NCI-H1048 (cell line): ENCODE results near the gene C6orf47.
"Not testable (repeated sequence)": the region's sequence is repeated elsewhere in the genome, so short reads cannot be mapped to it uniquely, and the experiment has no call there.

Source experiments
- DNase-seq: peaks from one replicate; lab custom pipeline; 2025; lab: John Stamatoyannopoulos, UW

C6orf47 gene, protein sequence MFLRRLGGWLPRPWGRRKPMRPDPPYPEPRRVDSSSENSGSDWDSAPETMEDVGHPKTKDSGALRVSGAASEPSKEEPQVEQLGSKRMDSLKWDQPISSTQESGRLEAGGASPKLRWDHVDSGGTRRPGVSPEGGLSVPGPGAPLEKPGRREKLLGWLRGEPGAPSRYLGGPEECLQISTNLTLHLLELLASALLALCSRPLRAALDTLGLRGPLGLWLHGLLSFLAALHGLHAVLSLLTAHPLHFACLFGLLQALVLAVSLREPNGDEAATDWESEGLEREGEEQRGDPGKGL

DNA sequence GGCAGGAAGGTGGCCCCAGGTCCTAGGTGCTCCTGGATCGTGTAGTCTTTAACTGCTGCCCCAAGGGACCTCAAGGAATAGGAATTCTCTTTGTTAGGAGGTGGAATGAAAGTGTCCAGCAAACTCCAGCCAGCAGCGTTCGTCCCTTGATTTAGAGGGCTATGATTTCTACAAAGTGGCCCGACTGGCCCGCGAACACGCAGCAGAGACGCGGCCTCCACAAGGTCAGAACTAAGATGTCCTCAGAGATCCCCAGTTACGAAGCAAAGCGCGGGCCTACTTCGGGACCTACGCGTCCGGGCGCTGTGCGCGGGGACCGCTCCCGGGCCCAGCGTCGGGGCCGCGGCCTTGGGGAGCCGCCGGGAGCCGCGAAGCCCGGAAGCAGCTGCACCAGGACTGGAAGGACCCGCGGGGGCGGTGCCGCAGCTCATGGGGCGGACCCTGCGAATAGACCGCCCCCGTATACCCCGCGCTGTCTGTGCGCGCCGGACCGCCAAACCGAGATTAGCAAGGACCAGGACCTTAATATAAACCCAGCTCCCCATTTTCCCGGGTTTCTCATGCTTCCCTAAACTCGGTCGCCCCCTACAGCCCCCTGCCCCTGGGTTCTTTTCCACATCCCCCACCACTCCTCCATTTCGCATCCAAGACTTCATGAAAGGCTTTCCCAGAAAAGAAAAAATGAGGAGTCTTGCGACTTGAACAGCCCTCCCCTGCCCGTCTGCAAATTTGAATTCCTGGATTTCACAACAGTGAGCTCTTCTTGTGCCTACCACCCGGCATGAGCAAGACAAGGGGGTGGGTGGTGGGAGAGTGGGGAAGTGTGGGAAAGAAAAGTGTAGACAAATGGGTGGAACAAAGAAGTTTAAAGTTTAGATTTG, at the start of gene C6orf47:
TSS of gene C6orf47 (minus strand) at position 398 of the 881 bp plus-strand sequence. CDS start 831 bp downstream, outside the sequence.
- DNase-seq, result peak; percentile 27

DNA sequence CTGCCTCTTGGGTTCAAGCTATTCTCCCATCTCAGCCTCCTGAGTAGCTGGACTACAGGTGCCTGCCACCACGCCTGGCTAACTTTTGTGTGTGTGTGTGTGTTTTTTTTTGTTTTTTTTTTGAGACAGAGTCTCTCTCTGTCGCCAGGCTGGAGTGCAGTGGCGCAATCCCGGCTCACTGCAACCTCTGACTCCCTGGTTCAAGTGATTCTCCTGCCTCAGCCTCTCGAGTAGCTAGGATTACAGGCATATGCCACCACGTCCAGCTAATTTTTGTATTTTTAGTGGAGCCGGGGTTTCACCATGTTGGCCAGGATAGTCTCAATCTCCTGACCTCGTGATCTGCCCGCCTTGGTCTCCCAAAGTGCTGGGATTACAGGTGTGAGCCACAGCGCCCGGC, 48.6 kb upstream of the C6orf47 start:
- DNase-seq, result not testable (repeated sequence)

DNA sequence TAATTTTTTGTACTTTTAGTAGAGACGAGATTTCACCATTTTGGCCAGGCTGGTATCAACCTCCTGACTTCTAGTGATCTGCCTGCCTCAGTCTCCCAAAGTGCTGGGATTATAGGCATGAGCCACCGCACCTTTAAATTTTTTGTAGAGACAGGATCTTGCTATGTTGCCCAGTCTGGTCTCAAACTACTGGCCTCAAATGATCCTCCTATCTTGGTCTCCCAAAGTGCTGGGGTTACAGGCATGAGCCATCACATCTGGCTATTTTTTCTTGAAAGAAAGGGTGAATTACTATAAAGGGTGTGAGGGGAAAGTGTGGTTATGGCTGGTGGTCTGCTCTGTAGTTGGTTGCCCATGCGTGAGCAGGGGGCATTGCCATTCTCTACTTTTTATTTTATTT, 47.6 kb upstream of the C6orf47 start:
- DNase-seq, result no peak

DNA sequence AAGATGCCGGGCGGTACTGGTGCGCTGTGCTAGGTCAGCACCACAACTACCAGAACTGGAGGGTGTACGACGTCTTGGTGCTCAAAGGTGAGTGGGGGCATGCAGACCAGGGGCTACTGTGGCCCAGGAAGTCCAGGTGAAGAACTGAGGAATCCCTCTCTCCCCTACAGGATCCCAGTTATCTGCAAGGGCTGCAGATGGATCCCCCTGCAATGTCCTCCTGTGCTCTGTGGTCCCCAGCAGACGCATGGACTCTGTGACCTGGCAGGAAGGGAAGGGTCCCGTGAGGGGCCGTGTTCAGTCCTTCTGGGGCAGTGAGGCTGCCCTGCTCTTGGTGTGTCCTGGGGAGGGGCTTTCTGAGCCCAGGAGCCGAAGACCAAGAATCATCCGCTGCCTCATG, 47.1 kb upstream of the C6orf47 start:
- no peak for DNase-seq

DNA sequence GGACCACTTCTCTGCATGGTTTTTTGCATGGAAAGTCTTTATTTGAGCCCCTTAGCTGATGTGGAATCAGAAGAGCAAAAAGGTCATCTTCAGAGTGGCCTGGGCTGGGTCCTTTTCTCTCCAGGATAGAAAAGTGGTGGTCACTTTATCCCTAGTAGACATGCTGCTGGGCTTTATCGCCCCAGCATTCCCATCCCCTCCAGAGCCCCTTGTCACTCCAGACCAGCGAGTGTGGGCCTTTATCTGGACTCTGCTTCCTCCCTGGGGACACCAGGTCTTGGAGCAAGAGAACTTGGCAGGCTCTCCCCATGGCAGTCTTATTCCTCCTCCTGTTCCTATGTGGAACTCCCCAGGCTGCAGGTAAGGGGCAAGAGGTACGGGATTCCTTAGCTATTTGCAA, 46.0 kb upstream of the C6orf47 start, which contains the start of gene LY6G6F:
TSS of gene LY6G6F (plus strand) at position 268 of the 400 bp plus-strand sequence. CDS start at position 309, 41 bp downstream.
- no peak for DNase-seq

DNA sequence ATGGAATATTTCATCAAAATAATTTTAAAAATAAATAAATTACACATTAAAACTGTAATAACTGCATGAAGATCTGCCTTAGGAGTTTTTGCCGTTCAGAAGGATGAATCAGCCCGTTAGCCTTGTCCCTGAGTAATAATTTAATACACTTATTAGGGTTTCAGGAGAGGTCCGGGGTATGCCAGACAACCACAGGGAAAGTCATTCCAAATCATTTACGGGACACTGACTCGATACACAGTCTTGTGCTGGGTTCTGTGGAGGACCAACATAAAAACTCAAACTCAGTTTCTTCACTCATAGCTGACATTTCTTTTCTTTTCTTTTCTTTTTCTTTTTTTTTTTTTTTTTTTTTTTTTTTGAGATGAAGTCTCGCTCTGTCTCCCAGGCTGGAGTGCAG, 45.4 kb upstream of the C6orf47 start:
- DNase-seq, result no peak

DNA sequence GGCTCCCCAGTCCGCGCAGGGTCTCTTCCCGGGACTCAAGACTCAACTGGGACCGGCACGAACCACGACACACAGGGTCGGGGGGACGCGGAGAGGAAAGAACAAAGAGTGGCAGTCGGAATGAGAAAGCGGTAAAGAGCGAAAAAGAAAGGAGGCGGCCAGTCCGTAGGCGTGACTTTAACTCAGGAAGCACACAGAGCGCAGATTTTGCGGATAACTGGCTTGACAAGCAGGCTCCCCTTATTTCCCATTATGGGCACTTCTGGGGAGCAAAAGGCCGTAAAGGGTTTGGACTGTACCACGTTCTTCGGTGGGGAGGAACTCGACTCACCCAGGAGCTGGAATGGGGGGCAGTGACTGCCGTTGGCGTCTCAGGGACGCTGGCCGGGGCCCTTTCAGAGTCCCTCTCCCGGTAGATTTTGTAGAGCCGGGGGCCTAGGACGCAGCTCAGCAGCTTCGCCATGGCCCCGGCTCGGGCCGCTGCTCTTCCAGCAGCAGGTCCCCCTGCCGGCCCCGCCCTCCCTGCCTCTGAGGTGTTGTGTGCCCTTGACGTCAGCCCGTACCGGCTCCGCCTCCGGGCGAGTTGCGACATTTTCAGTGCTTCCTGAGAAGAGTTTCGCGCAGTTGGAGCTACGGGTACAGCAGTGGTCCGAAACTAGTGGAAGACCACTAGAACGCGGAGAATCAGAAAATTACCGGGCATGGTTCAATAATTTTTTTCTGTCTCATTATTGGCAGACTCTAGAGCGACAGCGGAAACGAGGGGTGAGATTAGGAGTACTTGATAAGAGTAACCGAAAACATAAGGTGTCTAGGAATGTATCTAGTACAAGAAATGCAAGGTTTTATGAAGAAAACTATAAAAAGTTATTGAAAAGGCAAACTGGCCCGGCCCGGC, 42.5 kb upstream of the C6orf47 start, which contains the start of gene ABHD16A:
TSS of gene ABHD16A (minus strand) at position 506 of the 898 bp plus-strand sequence. CDS start at position 463, 43 bp downstream.
- DNase-seq, result peak; percentile 96

DNA sequence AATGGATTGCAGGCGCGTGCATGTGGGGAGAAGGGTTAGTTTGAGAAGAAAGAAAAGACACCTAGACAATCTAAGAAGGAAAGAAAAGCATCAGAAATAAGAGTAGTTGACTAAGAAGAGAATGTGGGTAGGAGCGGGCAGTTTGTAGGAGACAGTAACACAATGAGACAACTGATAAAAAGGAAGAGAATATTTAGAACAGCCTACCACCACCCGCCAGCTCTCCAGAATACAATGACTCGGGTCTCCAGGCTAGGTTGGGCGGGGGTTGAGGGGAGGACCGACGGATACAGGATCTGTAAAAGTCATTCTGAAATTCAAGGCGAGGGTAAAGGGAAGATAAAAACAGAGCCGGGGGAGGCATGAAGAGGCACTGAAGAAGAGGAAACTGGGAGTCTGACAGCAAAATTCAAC, 41.8 kb upstream of the C6orf47 start:
- DNase-seq, result no peak

DNA sequence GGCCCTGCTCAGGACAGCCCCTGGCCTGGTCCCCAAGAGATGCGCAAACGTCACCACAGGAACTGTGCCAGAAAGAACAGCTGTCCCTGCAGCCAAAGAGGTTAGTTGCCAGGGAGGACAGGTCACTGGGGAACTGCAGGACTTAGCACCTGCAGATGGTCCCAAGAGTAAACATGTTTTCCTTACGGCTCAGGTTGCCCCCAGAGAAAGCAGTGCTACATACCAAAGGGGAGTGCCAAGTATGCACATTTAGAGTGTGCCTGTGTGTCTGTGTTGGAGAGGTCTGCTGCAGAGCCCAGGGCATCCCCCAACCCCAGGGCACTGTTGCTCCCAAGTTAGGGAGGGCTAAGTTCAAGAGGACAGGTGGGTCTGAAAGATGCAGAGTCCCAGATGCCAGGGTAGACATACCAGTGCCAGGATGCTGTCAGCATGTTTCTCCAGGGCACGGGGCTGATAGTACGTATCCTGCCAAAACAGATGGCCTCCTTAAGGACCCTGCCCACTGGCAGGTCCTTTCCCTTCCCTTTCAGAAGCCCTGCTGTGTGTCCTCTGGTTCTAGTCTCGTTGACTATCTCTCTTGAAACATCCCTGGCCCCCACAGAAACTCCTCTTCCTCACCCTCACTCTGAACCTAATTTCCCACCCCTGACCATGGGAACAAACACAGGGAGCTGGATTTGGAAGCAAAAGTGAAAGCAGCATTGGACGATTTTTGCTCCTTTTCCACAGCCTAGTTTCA, 41.3 kb upstream of the C6orf47 start:
- no peak for DNase-seq

DNA sequence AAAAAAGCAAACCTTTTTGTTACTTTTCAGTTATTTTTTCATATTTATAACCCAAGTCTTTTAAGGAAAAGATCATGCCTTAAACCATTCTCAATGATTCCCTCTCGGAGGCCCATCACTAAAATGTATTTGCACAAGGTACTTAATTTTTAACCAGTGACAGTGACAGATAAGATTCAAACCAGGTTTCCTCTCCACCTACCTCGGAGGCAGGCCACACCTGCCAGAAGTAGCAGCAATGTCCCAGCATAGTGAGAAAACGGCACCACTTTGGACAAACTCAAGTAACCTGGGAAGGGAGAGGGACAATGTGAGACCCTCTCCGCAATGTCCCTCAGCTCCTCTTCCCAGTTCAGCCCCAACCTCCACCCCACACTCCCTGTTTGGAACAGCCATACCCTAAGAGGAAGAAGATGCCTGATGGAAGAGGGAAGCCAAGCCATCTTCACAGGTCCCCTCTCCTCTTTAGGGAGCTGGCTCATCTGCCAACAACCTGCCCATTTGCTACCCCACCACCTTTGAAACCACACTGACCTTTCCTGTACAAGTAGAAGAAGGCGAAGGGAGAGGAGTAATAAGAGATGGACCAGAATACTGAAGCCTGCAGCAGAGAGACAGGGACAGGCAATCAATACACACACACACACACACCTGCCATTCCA, 40.3 kb upstream of the C6orf47 start:
- no peak for DNase-seq

DNA sequence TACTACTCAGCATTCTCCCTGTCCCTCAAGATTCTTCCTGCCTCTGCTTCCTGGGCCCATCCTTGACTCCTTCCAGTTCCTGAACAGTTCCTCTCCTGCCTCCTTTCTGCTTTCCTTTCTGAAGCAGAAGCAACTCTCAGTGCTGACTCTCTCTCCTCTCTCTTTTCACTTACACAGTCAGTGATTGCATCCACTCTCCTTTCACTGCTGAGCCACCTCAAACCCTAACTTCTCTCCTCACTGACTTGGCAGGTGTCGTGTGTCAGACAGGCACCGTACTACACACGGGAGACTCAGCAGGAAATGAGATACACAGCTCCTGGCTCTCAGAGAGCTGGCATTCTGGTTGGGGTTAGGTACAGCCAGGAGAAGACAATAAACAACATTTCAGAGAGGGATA, 37.0 kb upstream of the C6orf47 start:
- no peak for DNase-seq

DNA sequence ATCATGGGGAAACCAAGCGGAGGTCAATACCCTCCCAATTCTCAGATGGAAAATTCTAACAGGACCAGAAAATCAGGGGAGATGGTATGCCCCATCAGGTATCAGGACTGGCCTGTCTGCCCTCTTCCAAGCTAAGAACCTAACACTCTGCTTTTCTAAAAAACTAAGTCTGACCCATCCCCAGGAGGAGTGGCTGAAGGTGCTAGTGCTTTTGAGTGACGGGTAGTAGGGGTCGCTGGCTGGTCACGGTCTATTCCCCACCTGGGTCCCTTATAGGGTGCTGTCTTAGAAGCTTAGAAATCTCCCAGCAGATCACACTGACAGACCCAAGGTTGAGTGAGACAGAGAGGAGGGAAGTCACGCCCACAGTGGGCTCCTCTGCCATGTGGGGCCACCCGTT, 33.0 kb upstream of the C6orf47 start:
- no peak for DNase-seq

DNA sequence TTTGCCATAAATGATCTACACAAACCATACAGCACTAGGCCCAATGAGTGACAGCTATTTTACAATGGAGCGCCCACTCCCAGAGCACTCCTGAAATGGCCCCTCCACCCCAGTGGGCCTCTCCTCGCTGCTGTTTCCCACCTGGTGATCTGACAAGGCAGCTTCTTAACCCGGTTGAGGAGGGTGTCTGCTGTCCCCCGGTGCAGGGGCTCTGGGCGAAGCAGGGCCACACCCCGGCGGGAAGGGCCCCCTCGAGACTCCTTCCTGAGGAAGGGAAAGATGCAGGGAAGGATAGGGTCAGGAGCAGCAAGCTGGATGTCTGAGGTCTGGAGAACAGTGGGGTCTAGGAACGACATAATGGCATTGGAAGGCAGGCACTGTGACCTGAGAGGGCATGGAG, 32.3 kb upstream of the C6orf47 start:
- no peak for DNase-seq

DNA sequence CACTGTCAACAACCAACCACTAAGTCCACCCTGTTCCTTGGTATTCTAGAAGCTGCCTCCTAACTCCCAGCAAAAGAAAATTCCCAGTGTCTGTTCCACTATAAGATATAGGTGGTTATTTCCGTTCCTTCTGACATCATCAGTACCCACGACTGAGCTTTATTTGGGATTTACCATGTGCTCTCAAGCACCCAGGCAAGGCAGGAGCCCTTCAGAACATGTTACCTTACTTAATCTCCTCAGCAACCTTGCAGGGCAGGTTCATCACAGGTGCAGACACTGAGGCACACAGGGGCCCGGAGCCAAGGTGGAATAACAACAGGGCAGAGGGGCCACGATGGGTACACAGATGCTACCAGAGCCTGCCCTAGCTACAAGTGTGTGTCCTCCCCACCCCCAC, 31.8 kb upstream of the C6orf47 start:
- DNase-seq, result no peak

DNA sequence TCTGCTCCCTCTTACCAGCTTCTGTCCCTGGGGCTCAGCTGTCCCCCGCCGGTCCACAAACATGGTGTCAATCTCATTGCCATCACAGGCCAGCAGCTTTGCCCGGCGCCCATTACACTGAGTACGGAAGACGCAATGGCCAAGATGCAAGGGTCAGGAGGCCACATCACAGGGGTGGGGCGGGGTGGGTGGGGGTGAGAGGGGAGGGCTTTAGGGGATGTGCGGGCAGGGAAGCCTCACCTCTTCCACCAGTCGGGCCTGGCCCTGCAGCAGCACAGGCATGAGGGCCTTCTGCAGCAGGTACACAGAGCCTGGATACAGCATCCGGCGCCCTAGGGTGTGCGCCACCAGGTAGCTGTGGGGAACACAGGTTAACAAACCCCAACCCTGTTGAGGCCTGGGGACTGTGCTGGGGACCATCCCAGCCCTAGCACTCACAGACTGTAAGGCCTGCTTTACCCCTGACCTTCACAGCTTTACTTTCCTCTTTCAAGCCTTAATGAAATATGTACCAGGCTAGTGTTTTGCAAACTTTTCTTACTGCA, 31.1 kb upstream of the C6orf47 start:
- no peak for DNase-seq

DNA sequence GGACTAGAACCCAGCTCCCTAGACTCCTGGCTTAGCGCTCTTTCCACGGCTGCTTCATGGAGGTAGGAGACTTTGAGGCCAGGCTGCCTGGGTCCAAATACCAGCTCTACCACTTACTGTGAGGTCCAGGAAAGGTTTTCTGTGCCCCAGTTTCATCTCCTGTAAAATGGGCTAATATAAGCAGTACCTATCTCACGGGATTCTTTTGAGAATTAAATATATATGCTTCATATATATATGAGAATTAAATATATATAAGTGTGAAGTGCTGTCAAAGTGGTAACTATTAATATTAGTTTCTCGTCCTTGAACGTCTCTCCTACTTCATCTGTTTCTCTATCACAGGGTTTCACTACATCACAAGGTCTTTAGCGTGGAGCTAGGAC, 30.5 kb upstream of the C6orf47 start:
- no peak for DNase-seq

DNA sequence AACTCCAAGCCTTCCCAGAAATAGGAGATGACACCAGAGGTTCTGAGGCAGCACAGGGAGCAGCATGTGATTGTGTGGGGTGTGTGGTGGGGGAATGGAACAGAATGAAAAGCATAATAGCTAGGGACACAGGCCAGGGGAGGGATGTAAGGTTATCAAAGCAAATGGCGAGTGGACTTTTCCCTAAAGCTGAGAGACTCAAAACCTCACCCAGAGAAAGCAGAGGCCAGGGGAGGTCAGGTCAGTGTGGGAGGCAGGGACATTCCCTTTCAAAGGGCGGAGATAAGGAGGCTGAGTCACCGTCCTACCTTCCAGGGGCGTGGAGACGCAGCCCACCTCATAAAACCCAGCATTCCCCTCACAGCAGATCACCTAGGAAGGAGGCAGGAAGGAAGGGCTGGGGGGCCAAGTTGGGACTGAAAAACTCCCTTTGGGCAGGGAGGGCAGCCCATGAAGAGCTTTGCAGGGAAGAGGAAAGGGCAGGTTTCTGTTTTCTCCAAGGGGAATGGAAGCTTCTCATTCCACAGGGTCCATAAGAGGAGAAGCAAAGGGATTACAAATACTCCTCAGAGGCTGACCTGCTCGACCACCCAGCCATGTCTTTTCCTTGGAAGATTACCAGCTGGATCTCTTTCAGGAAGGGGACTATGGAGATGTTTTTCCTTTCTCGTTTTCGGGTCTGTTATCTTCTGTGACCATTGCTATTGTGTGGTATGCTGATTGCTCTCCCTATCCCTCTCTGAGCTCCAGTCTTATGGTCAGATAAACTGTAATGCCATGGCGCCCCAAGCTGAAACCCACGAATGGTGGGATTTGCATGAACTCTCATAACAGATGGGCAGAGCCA, 29.9 kb upstream of the C6orf47 start:
- no peak for DNase-seq

DNA sequence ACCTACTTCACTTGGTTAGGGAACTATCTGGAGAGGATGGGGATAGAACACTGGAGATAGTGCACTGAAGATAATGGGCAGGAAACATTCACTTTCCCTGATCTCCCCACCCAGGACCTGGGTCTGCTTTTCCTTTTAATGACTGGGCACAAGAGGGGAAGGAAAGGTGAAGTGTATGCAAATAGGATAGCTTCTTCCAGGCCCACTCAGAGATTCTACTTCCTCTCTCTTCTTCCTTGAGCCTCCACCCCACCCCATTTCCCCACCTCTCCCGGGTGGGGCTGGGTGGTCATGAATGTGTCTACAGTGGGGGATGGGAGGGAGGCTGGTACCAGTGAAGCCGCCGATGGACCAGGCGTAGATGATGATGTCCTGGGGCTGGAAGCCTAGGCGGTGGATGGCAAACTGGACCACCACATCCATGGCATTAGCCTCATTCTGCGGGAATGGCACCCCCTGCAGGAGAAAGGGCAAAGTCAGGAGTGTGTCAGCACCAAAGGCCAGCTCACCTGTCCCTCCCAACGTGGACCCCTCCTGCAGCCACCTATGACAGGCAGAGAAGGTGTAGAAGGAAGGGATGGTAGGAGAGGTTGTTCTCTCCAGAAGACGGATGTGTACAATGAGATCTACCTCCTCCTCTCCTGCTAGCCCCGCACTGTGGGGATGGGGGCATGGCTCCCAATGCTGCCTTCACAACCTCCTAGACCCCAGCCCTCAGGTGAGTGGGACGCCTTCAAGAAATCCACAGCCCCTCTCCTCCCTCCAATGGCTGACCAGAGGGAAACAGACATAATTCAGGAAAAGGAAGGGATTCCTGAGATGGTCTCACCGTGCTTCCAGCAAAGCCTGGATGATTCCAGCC, 28.9 kb upstream of the C6orf47 start:
- DNase-seq, result no peak
